HG03469 (cell line): ENCODE data around the gene CX3CL1.
A peak's percentile ranks its signal among the peaks of the same experiment; 100 is the strongest.
"Not testable (repeated sequence)": the region's sequence is repeated elsewhere in the genome, so short reads cannot be mapped to it uniquely, and the experiment has no call there.

ENCODE experiments used
- ATAC-seq: cut with Tn5 transposase; IDR thresholded peaks from one replicate; pipeline ENCODE4 v1.9.1; 2021; ENCODE audit warnings: mild to moderate bottlenecking, moderate library complexity, moderate number of reproducible peaks; ENCODE audit not compliant: unreplicated experiment

The CX3CL1 gene

GRCh38 chr16:57372372-57373116, at the start of gene CX3CL1:
Gene CX3CL1, plus strand, starts transcription at chr16:57372490. Its CDS starts 79 bp downstream, at chr16:57372569.
- no peak for ATAC-seq

- ATAC-seq: no peak
Measured at GRCh38 chr16:57324749-57325148, 47.5 kb upstream of the CX3CL1 start.

- no peak for ATAC-seq
Measured at GRCh38 chr16:57325458-57325857, 46.8 kb upstream of the CX3CL1 start.

- ATAC-seq: no peak
Measured at GRCh38 chr16:57329718-57330327, 42.5 kb upstream of the CX3CL1 start.

- no peak for ATAC-seq
Measured at GRCh38 chr16:57331355-57331754, 40.9 kb upstream of the CX3CL1 start.

GRCh38 chr16:57333402-57333801, 38.9 kb upstream of the CX3CL1 start:
- ATAC-seq: no peak

- no peak for ATAC-seq
Measured at GRCh38 chr16:57335366-57335765, 36.9 kb upstream of the CX3CL1 start.

GRCh38 chr16:57341062-57341440, 31.2 kb upstream of the CX3CL1 start:
- ATAC-seq: no peak

- no peak for ATAC-seq
Measured at GRCh38 chr16:57341441-57342303, 30.6 kb upstream of the CX3CL1 start.

GRCh38 chr16:57342606-57343005, 29.7 kb upstream of the CX3CL1 start:
- ATAC-seq: not testable (repeated sequence)

- no peak for ATAC-seq
Measured at GRCh38 chr16:57343221-57343620, 29.1 kb upstream of the CX3CL1 start.

GRCh38 chr16:57344094-57344493, 28.2 kb upstream of the CX3CL1 start:
- not testable (repeated sequence) for ATAC-seq

- no peak for ATAC-seq
Measured at GRCh38 chr16:57345021-57345420, 27.3 kb upstream of the CX3CL1 start.

- no peak for ATAC-seq
Measured at GRCh38 chr16:57345666-57346204, 26.6 kb upstream of the CX3CL1 start.

GRCh38 chr16:57347858-57348257, 24.4 kb upstream of the CX3CL1 start:
- ATAC-seq: no peak

GRCh38 chr16:57348327-57348726, 24.0 kb upstream of the CX3CL1 start:
- ATAC-seq: no peak

- peak; percentile 84 for ATAC-seq
Measured at GRCh38 chr16:57349212-57350031, 22.9 kb upstream of the CX3CL1 start.

- no peak for ATAC-seq
Measured at GRCh38 chr16:57352636-57353047, 19.6 kb upstream of the CX3CL1 start.

- no peak for ATAC-seq
Measured at GRCh38 chr16:57354311-57354710, 18.0 kb upstream of the CX3CL1 start.

GRCh38 chr16:57355898-57356414, 16.3 kb upstream of the CX3CL1 start:
- ATAC-seq: no peak
